SK-N-MC (cell line): Measurements from ENCODE around the gene BRD3OS.

Experiments used
- EZH2 ChIP-seq: fragments of 200-600 bp; sonication (generic); IDR thresholded peaks from one replicate; pipeline ENCODE4 v1.6.1; 2017; ENCODE audit warnings: antibody characterized with exemption
- POLR2AphosphoS5 ChIP-seq: IDR thresholded peaks from 2 replicates; pipeline ENCODE4 v1.6.1; 2012; ENCODE audit warnings: mild to moderate bottlenecking, low read depth, low read length, borderline replicate concordance

DNA sequence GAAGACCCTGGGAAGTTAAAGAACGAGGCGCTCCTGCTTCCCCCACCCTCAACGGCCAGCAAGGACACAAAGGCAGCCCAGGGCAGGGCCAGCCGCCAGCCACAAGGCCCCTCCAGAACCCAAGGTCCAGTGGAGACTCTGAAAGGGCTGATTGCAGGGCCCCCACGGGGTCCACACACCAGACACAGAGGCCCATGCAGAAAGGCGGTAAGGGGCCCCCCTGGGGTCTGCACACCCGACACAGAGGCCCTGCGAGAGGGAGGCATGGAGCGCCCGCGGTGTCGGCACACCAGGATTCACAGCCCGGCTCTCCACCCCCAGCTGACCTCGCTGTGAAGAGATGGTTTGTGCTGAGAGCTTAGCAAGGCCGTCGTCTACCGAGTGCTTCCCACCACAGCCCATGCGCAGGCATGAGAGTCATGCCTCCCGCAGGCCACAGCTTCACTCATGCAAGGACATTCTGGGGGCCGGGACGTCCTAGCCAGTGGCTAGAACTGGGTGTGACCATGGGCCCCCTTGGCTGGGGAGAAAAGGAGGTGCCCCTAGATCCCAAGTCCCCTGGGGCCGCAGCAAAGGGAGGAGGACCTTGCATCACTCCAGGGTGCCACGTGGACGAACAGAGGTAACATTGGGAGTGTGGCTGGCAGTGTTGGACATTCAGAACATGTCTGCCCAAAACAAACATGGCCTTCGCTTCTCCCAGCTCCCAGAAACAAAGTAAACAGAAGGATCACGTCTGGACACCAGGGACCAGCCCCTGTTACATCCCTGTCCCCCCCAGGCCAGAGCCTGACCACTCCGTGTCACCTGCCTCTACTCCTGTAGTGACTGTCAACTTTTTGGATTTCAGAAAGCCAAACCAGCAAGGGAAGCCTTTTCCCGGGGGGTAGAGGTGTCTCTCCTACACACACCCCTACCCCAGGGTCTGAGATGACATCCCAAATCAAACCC, 32.7 kb downstream of the BRD3OS start:
- TF ChIP-seq POLR2AphosphoS5 = no peak
- TF ChIP-seq EZH2 = no peak
